CD4-positive, alpha-beta T cell treated with Interleukin-6 for 4 hours (primary cell): ENCODE results near the gene LCE1D.

Source experiments
- DNase-seq: peaks from one replicate; pipeline ENCODE4 v3.0.0-alpha.2; 2020; ENCODE audit warnings: mixed read lengths

LCE1D gene, protein sequence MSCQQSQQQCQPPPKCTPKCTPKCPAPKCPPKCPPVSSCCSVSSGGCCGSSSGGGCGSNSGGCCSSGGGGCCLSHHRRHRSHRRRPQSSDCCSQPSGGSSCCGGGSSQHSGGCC

DNA sequence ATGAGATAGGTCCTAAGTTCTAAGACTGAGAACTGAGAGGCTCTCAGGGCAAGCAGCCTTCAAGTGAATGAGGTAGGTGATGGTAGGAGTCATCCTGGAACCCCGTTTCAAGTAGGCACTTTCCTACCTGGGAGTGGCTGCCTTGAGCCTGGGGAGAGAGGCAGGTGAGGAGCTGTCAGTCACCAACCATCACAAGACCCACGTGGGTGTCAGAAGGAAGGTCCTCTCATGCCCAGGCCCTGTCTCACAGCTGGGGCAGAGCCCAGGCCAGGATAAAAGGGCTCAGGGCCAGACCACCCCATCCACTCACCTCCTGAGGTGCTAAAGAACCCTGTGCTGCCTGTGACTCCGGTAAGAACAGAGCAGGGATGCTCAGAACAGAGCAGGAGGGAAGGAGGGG is at the start of gene LCE1D:
LCE1D (plus strand) TSS at position 301 of the 400 bp plus-strand sequence. CDS start 1,074 bp downstream, outside the sequence.
- no peak for DNase-seq

DNA sequence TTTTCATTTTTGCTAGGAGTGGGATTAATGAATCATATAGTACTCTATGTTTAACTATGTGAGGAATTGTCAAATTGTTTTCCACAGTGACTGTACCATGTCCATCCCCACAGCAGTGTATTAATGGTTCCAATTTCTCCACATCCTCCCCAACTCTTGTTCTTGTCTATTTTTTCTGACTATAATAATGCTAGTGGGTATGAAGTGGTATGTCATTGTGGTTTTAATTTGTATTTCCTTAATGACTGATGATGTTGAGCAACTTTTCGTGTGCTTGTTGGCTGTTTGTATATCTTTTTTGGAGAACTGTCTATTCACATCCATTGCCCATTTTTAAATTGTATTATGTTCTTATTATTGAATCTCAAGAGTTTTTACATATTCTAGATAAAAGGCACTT is 48.7 kb upstream of the LCE1D start:
- no peak for DNase-seq

DNA sequence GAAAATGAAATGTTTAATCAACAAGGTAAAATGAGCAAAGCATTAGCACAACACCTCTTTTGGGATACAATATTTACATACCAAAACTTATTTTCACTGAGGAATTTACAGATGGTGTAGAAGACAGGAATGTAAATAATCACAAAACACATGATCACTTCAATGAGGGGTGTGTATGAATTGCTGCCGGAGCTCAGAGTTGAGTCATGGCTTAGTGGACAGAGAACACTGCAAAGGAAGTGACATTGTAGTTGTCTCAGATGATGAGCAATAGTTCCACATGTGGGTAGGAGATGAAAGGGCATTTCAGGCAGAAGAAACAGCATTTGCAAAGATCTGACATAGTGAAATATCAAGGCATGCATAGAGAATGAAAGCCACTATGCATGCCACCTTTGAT is 44.3 kb upstream of the LCE1D start:
- no peak for DNase-seq

DNA sequence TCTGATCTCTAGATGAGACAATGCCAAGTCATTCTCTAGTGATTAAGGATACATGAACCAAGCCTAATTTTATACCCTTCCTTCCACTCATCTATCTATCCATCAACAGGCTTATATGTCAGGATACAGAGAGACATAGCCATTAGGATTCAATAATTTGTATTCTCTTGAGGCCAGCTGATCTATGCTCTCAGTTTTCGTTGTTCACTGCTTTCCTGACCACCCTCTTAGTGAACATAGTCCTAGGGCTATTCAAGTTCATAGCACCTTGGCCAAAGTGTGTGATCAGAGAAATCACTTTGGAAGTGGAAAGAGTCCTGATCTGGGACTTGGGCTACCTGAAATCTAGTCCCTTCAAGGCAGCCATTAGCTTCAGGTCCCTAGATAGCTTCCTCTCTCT is 42.9 kb upstream of the LCE1D start:
- DNase-seq, result no peak

GRCh38 chr1:152756872-152757271 is 39.6 kb upstream of the LCE1D start:
- no peak for DNase-seq

DNA sequence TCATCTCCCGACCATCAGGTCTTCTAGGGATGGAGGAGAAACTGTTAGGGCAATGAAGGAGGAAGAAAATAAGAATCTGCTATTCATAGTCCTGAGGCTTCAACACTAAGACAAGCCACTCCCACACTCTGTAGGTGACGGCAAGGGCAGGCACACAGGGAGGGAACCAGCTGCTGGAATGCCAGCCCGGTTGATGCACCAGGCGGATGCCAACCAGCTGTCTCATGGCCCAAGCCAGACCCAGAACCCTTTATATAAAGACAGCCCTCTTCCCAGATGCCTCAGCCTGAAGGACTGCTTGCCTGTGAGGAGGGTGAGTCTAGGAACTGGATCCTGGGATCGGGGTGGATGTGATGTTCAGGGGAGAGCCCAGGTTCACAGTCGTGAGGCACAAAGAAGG is 38.8 kb upstream of the LCE1D start, which contains the start of gene KPRP:
KPRP (plus strand) TSS at position 279 of the 400 bp plus-strand sequence. CDS start 1,564 bp downstream, outside the sequence.
- no peak for DNase-seq

DNA sequence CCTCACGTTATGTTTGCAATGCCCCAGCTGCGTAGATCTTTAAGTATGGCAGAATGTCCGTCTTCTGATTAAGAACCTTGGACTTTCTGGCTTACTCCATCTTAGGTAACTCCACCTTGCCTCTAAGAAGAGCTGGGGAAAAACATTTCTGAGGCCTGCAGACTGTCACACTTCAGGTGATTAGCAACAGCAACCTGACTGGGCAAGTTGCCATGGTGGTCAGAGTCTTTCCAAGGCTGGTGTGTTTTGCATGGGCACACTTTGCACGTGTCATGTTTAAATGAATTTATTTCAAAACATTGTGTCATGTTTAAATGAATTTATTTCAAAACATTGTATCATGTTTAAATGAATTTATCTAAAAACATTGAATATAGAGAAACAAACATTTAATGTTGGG is 37.9 kb upstream of the LCE1D start:
- no peak for DNase-seq

DNA sequence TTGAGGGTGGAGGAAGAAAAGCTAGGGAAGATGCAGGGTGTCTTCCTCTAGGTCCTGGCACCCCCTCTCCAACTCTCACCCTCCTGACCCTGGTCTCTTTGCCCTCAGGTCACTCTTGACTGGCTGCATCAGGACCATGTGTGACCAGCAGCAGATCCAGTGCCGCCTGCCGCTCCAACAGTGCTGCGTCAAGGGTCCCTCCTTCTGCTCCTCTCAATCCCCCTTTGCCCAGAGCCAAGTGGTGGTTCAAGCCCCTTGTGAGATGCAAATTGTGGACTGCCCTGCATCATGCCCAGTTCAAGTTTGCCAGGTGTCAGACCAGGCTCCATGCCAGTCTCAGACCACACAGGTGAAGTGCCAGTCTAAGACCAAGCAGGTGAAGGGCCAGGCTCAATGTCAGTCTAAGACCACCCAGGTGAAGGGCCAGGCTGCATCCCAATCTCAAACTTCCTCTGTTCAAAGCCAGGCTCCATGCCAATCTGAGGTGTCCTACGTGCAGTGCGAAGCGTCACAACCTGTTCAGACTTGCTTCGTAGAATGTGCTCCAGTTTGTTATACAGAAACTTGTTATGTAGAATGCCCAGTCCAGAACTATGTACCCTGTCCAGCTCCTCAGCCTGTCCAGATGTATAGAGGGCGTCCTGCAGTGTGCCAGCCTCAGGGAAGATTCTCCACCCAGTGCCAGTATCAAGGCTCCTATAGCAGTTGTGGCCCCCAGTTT is 36.9 kb upstream of the LCE1D start:
- no peak for DNase-seq

- DNase-seq, result no peak
These were observed 35.9 kb upstream of the LCE1D start for GRCh38 chr1:152760551-152761190.

- no peak for DNase-seq
These were observed 34.8 kb upstream of the LCE1D start for GRCh38 chr1:152761609-152762213.

DNA sequence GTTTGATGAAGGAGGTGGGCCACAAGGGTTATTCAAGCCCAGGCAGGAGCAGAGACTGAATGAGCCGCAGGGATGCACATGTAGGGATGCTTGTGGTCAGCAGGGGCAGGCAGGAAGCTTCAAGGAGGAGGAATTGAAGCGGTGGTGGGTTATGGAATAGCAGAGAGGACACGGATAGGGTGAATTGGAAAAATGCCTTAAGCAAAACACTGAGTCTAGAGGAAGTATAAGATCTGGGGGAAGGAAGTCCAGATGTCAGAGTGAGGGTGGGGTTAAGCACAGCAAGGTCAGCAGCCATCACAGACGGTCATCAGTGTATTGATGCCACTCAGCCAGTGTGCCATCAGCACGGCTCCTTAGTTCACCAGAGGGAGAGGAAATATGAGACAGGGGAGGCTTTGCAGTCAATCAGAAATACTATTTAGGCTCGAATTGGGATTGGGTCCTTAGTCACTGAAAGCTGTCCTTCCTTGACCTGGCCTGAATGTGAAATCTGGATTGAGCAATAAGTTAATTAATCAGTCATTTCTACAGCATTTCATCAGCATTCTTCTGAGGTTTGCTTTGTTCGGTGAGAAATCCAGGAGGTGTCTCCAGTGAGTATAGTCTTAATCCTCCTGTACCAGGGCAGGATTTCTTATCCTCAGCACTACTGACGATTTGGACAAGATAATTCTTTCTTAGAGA is 27.5 kb upstream of the LCE1D start:
- no peak for DNase-seq

GRCh38 chr1:152770411-152770810 is 26.1 kb upstream of the LCE1D start:
- DNase-seq, result no peak

GRCh38 chr1:152774875-152775274 is 21.6 kb upstream of the LCE1D start, which contains the start of gene LCE1F:
Gene LCE1F, plus strand, starts transcription at chr1:152775140. Its CDS starts 1,232 bp downstream, at chr1:152776372.
- no peak for DNase-seq

GRCh38 chr1:152776361-152776760 is 20.2 kb upstream of the LCE1D start:
- no peak for DNase-seq

- no peak for DNase-seq
These were observed 18.9 kb upstream of the LCE1D start for GRCh38 chr1:152777510-152778137.

GRCh38 chr1:152783095-152783494 is 13.4 kb upstream of the LCE1D start:
- no peak for DNase-seq

- no peak for DNase-seq
These were observed 10.4 kb upstream of the LCE1D start, which contains the start of gene LCE1E for GRCh38 chr1:152786077-152786476. Gene LCE1E, plus strand, starts transcription at chr1:152786257. Its CDS starts 1,043 bp downstream, at chr1:152787300.

DNA sequence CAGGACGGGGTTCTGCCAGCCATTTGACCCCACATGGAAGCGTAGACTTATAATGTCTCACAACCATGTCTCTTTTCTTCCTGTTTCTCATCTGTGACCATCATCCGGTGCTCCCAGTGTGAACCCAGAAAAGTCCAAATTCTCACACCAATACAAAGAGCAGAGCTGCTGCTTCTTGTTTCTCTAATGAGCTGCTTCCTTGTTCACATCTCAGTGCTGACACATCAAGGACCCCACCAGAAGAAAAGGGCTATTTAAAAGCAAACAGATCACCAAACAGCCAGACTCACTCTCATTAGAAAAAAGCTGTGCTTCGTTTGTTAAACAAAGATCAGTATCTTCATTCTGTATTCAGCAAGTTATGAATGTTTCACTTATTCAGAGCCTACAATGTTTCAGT is 835 bp upstream of the LCE1D start:
- DNase-seq, result no peak

DNA sequence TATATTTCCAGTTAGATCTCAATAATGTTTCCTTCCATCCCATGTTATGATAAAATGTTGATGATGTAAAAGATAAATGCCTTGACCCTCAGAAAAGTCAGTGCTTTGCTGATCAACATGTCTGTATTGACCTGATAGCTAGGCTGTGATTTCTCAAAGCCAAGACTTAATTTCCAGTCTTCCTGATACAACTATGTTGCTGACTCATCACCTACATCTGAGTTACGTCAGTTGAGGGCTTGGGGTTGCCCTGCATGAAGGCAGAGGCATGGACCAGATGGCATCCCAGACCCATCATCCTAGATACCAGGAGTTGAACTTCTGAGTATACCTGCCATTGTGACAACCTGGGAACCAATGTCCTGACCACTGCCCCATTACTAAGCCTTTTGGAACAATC is 4.8 kb downstream of the LCE1D start:
- DNase-seq, result no peak

- DNase-seq, result no peak
These were observed 10.1 kb downstream of the LCE1D start, which contains the start of gene LCE1C for GRCh38 chr1:152806576-152806975. Gene LCE1C, minus strand, starts transcription at chr1:152806651. Its CDS starts 1,173 bp downstream, at chr1:152805478.

DNA sequence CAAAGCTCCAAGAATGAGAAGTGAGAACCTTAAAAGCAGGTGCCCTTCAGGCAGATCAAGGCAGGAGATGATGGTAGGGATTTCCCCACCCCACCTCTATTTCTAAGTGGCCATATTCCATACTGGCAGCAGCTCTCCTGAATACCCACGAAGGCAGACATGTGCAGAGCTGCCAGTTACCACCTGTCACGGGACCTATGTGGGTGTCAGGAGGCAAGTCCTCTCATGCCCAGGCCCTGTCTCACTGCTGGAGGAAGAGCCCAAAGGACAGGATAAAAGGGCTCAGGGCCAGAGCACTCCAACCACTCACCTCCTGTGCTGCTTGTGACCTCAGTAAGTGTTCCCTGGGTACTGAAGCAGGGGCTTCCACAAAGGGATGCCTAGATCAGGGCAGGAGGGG is 14.5 kb downstream of the LCE1D start:
- DNase-seq, result no peak

DNA sequence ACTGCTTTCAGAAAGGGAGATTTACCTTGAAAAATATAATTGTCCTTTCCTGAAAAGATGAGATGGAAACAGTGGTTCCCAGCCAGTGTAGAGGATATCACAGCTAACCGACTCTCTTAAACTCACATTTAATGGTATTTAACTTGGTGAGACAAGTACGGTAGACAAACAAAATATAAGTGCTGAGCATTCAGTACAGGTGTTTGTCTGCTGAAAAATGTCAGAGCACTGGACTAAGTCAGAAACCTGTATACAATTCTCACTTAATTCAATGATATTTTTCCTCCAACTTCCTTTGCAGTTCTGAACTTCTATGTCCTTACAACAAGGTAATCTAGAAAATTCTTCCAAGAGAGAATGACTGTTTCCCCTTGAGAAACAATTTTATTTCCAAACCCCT is 15.2 kb downstream of the LCE1D start, which contains the start of gene LCE1B:
LCE1B (plus strand) TSS at position 301 of the 400 bp plus-strand sequence. CDS start 476 bp downstream, outside the sequence.
- no peak for DNase-seq
